GM18517 (cell line): Measurements from ENCODE around the gene RFTN2.
"Not testable (repeated sequence)": the region's sequence is repeated elsewhere in the genome, so short reads cannot be mapped to it uniquely, and the experiment has no call there.

Experiments
- ATAC-seq: cut with Tn5 transposase; IDR thresholded peaks from one replicate; pipeline ENCODE4 v1.9.1; 2021; ENCODE audit warnings: mild to moderate bottlenecking, moderate library complexity; ENCODE audit not compliant: unreplicated experiment

RFTN2 gene

DNA sequence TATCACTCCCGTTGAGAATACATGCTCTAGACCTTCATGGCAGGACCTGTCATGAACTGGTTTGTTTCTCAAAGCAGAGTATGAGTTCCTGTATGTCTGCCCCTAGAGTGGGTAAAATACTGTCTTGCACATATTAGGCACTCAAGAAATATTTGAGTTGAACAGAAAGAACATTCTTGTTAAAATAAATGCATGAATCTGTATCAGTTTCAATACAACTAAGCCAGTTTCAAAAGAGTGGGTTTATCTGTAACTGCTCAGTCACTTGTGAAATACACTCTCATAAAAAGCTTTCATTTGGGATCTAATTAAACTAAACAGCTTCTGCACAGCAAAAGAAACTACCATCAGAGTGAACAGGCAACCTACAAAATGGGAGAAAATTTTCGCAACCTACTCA lies 69.2 kb downstream of the RFTN2 start:
- ATAC-seq, result peak; percentile 83

DNA sequence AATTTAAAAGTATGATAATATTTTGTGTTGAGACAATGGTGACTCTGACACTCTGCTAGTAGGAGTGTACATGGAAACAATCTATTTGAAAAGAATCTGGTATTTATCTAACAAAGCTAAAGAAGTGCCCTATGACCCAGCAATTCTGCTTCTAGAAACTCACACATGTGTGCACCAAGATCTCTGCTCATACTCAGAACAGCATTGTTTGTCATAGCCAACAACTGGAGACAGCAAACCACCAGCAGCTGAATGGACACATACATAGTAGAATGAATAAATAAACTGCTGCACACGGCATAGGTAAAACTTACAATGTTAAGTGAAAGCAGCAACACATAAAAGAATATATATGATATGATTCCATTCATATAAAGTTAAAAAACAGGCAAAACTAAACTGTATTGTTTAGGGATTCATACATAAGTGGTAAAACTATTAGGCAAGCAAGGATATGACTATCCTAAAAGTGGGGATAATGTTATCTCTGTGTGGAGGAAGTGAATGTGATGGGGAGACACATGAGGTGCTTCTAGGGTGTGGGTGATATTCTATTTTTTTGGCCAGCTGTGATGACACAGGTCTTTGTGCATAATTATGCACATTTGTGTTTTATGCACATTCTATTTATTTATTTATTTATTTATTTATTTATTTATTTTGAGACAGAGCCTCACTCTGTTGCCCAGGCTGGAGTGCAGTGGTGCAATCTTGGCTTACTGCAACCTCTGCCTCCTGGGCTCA lies 71.1 kb downstream of the RFTN2 start:
- peak; percentile 42 for ATAC-seq

DNA sequence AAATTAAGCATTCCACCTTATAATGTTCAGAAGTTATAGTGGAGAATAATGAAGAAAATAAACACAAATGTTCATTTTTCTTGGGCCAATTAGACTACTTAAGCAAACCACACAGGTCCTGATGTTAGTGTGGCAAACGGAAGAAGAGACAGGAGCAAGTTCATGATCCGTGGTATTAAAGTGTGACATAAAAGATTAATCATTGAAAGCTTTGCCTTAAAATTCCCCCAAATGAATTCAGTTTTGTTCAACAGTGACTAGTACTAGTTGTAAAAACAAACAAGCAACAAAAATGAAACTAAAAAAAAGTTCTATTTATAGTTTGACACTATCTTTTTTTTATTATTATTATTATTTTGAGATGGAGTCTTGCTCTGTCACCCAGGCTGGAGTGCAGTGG lies 73.7 kb downstream of the RFTN2 start:
- ATAC-seq, result no peak

DNA sequence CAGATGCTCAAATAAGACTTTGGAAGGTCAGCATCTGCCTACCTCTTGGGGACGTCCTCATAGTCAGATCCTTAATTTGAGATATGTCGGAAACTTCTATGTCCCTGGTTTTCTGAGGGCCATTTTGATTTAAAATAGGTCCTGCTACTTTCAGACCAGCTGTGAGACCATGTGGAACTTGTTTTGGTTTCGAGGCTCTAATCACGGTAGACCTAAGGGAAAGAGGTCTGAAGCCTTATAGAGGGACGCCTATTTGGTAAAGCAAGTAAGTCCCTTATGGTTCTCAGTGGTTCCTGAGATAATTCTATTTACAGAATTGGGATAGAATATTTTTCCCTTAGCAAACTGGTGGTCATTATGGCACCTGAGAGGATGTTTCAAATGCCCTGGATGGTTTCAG lies 75.1 kb downstream of the RFTN2 start:
- no peak for ATAC-seq

DNA sequence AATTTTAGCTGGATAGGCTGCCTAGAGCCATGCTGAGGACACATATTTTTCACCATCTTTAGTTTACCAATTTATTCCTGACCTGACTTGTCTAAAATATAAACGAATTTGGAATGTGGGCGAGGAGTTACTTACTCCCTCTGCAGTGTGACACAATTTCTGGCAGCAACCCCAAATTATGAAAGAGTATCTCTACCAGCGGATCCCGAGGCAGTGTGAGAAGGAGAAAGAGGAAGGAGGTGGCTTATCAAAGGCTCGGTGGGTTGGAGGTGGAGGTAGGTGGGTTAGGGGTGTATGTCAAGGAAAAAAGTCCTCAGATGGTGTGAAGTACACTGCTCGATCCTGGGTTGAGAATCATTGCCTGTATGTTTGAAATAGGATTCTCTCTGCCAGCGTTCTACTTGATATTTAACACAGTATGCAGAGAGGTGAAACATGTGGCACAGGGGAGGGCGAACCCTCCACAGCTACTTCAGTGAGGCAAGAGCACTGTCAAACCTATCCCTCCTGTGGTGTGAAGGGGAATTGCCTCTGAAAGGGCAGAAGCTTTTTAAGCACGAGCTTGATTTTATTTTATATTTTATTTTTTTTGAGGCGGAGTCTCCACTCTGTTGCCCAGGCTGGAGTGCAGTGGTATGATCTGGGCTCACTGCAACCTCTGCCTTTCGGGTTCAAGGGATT lies 76.0 kb downstream of the RFTN2 start:
- ATAC-seq, result peak; percentile 72

DNA sequence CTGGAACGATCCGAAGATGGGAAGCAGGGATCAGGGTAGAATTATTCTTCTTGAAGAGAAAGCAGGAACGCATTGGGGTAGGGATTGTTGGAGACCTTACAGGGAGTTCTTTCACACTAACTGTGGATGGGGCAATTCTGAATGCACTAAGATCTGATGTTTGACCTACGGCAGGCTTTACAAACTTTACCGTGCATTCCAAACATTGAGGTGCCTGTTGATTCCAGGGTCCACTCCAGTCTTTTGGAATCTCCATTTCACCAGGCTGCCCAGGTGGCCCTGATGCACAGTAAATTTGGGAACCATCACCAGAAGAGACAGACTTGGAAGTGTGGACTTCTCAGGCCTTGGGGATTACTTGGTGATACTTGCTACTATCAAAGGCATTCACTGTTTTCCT lies 76.9 kb downstream of the RFTN2 start:
- ATAC-seq, result no peak

DNA sequence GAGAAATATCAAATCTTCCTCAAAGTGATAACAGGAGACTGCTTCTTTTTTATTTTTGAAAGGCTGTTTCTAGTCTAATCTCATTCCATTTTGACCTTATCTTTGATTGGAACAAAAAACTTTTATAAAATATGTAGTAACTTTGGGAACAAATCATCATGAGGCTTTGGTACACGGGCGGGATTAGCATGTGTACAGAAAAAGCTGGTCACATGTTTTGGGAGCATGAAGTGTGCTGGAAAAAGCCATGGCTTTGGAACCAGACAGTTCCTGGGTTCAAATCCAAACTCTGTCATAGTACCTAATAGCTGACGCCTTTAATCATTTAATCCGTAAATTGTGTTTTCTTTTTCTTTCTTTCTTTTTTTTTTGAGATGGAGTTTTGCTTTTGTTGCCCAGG lies 78.2 kb downstream of the RFTN2 start:
- ATAC-seq, result no peak

DNA sequence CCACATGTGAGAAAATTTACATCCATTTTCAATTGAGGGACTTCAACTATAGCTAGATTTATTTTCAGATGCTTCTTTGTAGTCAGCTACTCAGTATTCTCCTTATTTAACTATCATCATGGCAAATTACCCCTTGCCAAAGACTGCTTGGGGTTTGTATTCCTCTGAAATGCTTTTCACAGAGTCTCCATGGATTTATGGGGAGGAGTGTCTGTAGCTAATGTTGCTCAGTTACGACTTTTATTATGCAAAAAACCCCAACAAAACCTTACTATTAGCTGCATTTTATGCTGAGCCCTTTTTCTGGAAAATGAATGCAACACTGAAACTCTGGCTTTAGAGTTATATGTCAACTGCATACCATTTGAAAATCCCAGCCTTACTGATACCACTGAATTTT lies 78.6 kb downstream of the RFTN2 start:
- ATAC-seq, result no peak

DNA sequence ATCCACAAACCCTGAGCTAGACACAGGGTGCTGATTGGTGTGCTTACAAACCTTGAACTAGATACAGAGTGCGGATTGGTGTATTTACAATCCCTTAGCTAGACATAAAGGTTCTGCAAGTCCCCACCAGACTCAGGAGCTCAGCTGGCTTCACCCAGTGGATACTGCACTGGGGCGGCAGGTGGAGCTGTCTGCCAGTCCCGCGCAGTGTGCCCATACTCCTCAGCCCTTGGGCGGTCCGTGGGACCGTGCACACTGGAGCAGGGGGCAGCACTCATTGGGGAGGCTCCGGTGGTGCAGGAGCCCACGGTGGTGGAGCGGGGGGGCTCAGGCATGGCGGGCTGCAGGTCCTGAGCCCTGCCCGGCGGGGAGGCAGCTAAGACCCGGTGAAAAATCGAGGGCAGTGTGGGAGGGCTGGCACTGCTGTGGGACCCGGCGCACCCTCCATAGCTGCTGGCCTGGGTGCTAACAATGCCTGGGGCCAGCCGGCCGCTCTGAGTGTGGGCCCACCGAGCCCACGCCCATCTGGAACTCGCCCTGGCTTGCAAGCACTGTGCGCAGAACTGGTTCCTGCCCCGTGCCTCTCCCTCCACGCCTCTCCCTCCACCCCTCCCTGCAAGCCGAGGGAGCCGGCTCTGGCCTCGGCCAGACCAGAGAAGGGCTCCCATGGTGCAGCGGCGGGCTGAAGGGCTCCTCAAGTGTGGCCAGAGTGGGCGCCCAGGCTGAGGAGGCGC lies 83.9 kb downstream of the RFTN2 start:
- no peak for ATAC-seq

DNA sequence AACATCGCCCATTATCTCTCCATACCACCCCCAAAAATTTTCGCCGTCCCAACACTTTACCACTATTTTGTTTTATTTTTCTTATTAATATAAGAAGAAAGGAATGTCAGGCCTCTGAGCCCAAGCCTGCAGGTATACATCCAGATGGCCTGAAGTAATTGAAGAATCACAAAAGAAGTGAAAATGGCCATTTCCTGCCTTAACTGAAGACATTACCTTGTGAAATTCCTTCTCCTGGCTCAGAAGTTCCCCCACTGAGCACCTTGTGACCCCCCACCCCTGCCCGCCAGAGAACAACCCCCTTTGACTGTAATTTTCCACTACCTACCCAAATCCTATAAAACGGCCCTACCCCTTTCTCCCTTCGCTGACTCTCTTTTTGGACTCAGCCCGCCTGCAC lies 88.1 kb downstream of the RFTN2 start:
- not testable (repeated sequence) for ATAC-seq

DNA sequence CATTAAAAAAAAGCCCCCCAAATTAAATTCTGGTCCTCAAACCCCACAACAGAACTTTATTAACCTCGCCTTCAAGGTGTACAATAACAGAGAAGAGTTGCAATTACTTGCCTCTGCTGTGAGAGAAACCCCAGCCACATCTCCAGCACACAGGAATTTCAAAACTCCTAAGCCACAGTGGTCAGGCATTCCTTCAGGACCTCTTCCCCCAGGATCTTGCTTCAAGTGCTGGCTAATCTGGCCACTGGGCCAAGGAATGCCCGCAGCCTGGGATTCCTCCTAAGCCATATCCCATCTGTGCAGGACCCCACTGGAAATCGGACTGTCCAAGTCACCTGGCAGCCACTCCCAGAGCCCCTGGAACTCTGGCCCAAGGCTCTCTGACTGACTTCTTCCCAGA lies 95.2 kb downstream of the RFTN2 start:
- ATAC-seq, result not testable (repeated sequence)

DNA sequence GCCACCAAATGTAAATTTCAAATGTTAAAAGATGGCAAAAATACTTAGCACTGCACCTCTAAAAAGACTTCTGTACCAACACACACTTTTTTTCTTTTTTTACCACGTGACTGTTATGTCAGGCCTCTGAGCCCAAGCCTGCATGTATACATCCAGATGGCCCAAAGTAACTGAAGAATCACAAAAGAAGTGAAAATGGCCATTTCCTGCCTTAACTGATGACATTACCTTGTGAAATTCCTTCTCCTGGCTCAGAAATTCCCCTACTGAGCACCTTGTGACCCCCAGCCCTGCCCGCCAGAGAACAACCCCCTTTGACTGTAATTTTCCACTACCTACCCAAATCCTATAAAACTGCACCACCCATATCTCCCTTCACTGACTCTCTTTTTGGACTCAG lies 97.1 kb downstream of the RFTN2 start:
- not testable (repeated sequence) for ATAC-seq

DNA sequence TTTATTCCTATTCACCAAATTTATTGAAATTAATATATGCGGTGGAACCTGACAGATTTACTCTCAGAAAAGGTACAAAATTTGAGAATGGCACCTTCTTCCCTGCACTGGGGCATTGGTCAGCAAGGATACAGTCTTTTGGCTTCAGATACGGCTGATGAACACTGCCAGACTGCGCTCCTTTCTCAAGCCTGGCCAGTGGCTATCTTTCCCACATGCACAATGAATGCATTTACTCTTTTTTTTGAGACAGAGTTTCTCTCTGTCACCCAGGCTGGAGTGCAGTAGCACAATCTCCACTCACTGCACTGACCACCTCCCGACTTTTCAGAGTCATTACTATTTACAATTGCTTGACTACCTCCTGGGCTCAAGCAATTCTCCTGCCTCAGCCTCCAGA lies 97.9 kb downstream of the RFTN2 start:
- ATAC-seq, result no peak

DNA sequence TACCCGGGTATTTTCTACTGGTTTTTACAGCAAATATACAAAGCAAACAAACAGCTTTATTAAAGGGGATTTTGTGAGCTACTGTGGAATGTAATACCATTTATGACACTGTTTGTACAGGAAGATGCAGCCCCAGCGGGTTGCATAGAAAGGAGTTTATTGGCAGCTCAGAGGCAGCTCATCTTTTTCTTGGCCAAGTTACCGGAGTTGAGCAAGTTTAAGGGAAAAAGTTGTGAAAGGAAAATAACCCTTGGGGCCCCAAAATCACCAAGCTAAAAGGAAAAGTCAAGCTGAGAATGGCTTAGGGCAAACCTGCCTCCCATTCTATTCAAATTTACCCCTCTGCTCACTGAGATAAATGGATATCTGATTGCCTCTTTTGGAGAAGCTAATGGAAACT lies 98.8 kb downstream of the RFTN2 start:
- no peak for ATAC-seq

DNA sequence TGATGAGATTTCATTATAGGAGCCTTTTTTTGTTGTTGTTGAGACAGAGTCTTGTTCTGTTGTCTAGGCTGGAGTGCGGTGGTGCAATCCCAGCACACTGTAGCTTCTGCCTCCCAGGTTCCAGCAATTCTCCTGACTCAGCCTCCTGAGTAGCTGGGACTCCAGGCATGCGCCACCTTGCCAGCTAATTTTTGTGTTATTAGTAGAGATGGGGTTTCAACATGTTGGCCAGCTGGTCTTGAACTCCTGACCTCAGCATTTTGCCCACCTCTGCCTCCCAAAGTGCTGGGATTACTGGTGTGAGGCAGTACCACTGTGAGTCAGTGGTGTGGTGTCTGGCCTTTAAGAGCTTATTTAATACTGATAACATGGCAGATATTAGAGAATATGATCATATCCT lies 99.4 kb downstream of the RFTN2 start:
- ATAC-seq, result no peak

DNA sequence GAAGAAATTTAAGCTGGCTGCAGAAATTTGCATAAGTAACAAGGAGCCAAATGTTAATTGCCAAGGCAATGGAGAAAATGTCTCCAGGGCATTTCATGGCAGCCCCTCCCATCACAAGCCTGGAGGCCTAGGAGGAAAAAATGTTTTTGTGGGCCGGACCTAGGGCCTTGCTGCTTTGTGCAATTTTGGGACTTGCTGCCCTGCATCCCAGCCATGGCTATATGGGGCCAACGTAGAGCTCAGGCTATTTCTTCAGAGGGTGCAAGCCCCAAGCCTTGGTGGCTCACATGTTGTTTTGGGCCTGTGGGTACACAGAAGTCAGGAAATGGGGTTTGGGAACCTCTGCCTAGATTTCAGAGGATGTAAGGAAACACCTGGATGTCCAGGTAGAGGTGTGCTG lies 101.8 kb downstream of the RFTN2 start:
- no peak for ATAC-seq

DNA sequence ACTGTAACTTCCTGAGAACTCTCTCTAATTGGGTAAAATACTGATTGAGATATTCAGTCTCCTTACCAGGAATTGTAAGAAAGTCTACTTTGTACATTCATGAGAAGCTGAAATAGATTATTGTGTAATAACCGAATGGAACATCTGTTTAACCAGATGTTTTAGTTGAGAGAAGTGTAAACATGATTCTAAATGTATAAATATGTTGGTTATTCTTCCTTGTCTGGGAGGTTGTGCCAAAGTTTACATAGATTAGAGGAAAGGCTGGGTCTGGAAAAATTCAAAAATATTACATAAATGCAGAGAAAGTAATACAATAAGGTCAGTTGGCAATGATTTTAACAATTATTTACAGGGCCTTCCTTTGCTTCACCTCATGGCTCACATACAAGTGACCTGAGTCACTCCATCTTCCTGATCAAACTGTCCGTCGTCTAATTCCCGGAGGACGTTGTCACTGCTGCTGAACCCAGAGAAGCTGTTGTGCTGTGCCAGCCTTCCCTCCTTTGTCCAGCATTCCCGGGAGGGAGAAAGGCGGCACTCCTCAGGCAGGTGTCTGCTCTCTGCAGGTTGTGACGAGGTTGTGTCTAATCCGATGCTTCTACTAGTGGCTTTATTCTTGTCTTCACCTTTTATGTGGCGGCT lies 103.6 kb downstream of the RFTN2 start:
- ATAC-seq, result no peak

DNA sequence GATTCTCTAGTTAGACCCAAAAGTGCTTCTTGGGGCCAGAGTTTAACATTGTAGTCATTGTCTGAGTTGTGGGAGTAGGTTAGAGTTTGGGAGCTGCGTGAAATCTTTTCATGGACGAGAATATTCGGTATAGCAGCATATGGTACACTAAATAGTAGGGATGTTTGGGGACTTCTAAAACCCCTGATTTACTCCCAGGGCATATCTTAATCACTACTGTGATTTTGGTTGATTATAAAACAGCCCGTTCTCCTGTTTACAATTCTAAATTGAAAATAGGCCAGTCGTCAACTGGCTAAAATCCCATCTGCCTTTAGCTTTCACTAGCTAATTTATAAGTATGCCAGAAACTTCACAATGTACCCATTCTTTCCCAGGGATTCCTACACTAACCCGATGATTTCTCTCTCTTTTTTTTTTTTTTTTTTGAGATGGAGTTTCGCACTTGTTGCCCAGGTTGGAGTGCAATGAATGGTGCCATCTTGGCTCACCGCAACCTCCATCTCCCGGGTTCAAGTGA lies 115.2 kb downstream of the RFTN2 start:
- ATAC-seq, result no peak

DNA sequence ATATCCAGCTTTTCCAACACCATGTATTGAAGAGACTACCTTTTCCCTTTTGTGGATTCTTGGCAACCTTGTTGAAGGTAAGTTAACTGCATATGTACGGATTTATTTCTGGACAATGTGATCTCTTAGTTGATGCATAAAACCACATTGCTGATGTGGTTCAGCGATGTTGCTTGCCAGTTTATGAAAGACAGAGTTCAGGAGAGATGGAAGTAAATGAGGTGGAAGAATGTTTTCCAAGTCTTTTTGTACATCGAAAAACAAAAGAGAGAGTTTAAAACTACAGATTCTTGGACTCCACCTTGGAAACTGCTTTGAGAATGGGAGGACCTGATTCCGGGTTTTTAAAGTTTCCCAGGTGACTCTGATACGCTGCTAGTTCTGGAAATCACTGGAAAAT lies 115.7 kb downstream of the RFTN2 start:
- no peak for ATAC-seq

DNA sequence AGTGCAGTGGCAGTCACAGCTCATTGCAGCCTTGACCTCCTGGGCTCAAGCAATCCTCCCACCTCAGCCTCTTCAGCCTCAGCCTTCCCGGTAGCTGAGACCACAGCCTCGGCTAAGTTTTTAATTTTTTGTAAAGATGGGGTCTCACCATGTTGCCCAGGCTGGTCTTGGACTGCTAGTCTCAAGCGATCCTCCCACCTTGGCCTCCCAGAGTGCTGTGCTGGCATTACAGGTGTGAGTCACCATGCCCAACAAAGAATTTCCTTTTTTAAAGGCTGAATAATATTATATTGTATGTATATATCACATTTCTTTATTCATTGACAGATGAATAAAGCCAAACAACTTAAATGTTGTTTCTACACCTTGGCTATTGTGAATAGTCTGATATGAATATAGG lies 117.0 kb downstream of the RFTN2 start:
- no peak for ATAC-seq

DNA sequence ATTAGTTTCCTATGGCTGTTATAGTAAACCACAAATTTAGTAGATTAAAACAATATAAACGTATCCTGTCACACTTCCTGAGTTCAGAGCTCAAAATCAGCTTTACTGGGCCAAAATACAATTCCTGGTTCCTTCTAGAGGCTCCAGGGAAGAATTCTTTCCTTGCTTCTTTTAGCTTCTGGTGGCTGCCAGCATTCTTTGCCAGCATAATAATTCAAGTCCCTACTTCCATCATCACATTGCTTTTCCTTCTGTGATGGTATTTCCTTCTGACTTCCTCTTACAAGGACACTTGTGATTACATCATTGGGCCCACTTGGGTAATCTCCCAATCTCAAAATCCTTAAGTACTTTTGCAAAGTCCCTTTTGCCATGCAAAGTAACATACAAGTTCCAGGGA lies 118.9 kb downstream of the RFTN2 start:
- ATAC-seq, result no peak
